ENCODE measurements around the gene GFRA1.

Gene GFRA1

DNA sequence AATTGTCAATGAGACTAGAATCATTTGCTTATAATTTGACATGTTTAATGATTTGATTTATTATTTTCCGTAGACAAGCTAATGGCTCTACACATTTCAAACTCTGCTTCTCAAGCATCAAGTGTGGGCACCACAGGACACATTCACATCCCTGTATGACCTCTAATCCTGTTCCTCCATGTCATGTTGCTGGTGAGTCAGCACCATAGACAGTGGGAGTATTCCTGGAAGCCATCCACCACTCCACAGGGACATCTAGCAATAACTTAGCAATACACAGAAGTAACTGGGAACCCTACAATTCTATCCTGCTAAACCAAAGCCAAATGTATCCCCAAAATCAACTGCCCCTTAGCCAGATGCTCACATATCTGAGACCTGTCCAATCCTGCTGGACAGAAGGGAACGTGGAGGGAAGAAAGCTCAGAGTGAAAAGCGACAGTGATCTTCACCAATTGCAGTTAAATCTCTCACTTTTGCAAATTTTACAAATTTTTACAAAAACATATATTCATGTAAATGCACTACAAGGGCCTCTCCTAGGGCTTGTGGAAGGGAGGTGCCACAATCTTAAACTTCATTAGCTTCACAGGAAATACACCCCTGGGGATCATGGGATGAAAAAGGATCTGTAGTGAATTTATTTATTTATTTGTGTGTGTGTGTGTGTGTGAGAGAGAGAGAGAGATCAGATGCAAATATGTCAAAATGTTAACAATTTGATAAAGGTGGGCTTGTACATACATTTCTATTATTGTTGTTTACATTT lies 126.5 kb downstream of the GFRA1 start:
- no peaks in the 10 kb centered on the region for H3K9me3 ChIP-seq (ENCODE audit: insufficient read depth, low read length, severe bottlenecking)
- ATAC-seq (ENCODE audit: insufficient read depth, low read depth) (no peak), DNase-seq (no peak)
- H4K20me1 ChIP-seq (ENCODE audit: insufficient read depth, low read length) = no peaks in the 10 kb centered on the region
- no peak overlapping the region for H3K9ac ChIP-seq (ENCODE audit: low read depth, low read length)
- H3K36me3 ChIP-seq (ENCODE audit: insufficient read depth, low read length) = no peaks in the 10 kb centered on the region
- H3K79me2 ChIP-seq (ENCODE audit: insufficient read depth, low read length) = no peaks in the 10 kb centered on the region
- no peak overlapping the region for H3K27ac ChIP-seq (ENCODE audit: low read length)
- no peaks in the 10 kb centered on the region for H3K4me1 ChIP-seq (ENCODE audit: insufficient read depth, low read length)
- no peak overlapping the region for H3K4me3 ChIP-seq (ENCODE audit: low read depth in 1 of 2, low read length in 2 of 2)
- no peaks in the 10 kb centered on the region for H3K27me3 ChIP-seq (ENCODE audit: insufficient read depth, low read length, poor library complexity)
- H3K4me2 ChIP-seq (ENCODE audit: insufficient read depth, low read length) = no peak overlapping the region
- no peak overlapping the region for H2AFZ ChIP-seq (ENCODE audit: low read depth, low read length)
- TF ChIP-seq EZH2 (IDR thresholded peaks at IDR 0.05; ENCODE audit: borderline replicate concordance, low read depth, low read length, severe bottlenecking) = no peak
- TF ChIP-seq, protein P1, sequence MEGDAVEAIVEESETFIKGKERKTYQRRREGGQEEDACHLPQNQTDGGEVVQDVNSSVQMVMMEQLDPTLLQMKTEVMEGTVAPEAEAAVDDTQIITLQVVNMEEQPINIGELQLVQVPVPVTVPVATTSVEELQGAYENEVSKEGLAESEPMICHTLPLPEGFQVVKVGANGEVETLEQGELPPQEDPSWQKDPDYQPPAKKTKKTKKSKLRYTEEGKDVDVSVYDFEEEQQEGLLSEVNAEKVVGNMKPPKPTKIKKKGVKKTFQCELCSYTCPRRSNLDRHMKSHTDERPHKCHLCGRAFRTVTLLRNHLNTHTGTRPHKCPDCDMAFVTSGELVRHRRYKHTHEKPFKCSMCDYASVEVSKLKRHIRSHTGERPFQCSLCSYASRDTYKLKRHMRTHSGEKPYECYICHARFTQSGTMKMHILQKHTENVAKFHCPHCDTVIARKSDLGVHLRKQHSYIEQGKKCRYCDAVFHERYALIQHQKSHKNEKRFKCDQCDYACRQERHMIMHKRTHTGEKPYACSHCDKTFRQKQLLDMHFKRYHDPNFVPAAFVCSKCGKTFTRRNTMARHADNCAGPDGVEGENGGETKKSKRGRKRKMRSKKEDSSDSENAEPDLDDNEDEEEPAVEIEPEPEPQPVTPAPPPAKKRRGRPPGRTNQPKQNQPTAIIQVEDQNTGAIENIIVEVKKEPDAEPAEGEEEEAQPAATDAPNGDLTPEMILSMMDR (IDR thresholded peaks at IDR 0.05; ENCODE audit: borderline replicate concordance, extremely low read depth, low read length, poor library complexity, severe bottlenecking) = no peak

DNA sequence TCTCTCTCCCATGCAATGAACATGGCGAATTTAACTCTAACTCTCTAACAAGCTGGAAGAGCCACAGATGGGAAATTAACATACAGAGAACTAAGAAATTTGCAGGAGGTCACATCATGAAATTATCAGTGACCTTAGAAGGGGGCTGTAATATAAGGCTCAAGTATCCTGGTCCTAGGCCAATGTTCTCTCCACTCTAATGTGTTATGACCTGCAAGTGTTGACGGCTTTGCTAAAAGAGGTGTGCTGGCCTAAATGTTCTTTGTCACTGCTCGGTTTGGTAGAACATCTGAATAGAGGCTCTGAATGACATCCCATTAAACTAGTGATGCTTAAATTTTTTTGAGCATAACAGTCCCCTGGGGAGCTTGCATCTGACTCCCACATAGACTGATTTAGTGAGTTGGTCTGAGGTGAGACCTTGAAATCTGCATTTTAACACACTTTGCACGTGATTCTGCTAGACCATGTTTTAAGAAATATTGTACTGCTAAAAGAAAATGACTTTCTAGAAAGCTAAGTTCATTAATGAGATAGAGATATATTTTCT lies 129.3 kb downstream of the GFRA1 start:
- Histone ChIP-seq H3K79me2 (ENCODE audit: insufficient read depth, low read length) (no peaks in the 10 kb centered on the region), H3K27me3 (ENCODE audit: insufficient read depth, low read length, poor library complexity) (no peaks in the 10 kb centered on the region), H2AFZ (ENCODE audit: low read depth, low read length) (no peak overlapping the region), H3K27ac (ENCODE audit: low read length) (no peak overlapping the region), H3K4me2 (ENCODE audit: insufficient read depth, low read length) (no peak overlapping the region), H3K9ac (ENCODE audit: low read depth, low read length) (no peak overlapping the region), H3K4me1 (ENCODE audit: insufficient read depth, low read length) (no peaks in the 10 kb centered on the region), H3K4me3 (ENCODE audit: low read depth in 1 of 2, low read length in 2 of 2) (no peak overlapping the region), H4K20me1 (ENCODE audit: insufficient read depth, low read length) (no peaks in the 10 kb centered on the region), H3K9me3 (ENCODE audit: insufficient read depth, low read length, severe bottlenecking) (no peaks in the 10 kb centered on the region), H3K36me3 (ENCODE audit: insufficient read depth, low read length) (no peaks in the 10 kb centered on the region)
- no peak for TF ChIP-seq EZH2 (IDR thresholded peaks at IDR 0.05; ENCODE audit: borderline replicate concordance, low read depth, low read length, severe bottlenecking)
- TF ChIP-seq, protein P1 (IDR thresholded peaks at IDR 0.05; ENCODE audit: borderline replicate concordance, extremely low read depth, low read length, poor library complexity, severe bottlenecking) = no peak
- ATAC-seq (ENCODE audit: insufficient read depth, low read depth) = no peak
- DNase-seq = no peak

DNA sequence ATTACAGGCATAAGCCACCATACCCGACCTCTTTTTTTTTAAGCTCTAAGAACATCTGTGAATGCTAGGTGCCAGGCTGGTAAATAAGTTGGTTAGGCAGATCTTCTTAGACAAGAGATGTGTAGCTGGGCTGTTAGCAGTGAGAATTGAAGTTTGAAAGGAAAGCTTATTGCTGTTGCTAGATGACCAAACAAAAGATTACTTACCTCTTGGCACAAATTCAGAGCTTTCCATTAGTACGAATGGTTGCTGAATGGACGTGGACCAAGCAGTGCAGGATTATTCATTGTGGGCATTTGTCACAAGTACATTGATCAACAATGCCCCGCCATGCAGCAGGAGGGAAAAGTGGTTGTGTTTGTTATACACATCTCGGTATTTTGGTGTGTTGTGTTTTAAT lies 131.2 kb downstream of the GFRA1 start:
- Histone ChIP-seq H3K27ac (ENCODE audit: low read length) (no peak overlapping the region), H3K4me3 (ENCODE audit: low read depth in 1 of 2, low read length in 2 of 2) (no peak overlapping the region), H3K4me1 (ENCODE audit: insufficient read depth, low read length) (no peaks in the 10 kb centered on the region), H4K20me1 (ENCODE audit: insufficient read depth, low read length) (no peaks in the 10 kb centered on the region), H3K4me2 (ENCODE audit: insufficient read depth, low read length) (no peak overlapping the region), H3K9me3 (ENCODE audit: insufficient read depth, low read length, severe bottlenecking) (no peaks in the 10 kb centered on the region), H3K9ac (ENCODE audit: low read depth, low read length) (no peak overlapping the region), H3K36me3 (ENCODE audit: insufficient read depth, low read length) (no peaks in the 10 kb centered on the region), H3K27me3 (ENCODE audit: insufficient read depth, low read length, poor library complexity) (no peaks in the 10 kb centered on the region), H2AFZ (ENCODE audit: low read depth, low read length) (no peak overlapping the region), H3K79me2 (ENCODE audit: insufficient read depth, low read length) (no peaks in the 10 kb centered on the region)
- ATAC-seq (ENCODE audit: insufficient read depth, low read depth) (no peak), DNase-seq (no peak)
- TF ChIP-seq, protein P1 (IDR thresholded peaks at IDR 0.05; ENCODE audit: borderline replicate concordance, extremely low read depth, low read length, poor library complexity, severe bottlenecking) = no peak
- TF ChIP-seq EZH2 (IDR thresholded peaks at IDR 0.05; ENCODE audit: borderline replicate concordance, low read depth, low read length, severe bottlenecking) = no peak
